Activated naive CD8-positive, alpha-beta T cell treated with anti-CD3 and anti-CD28 coated beads, Interleukin-2, amount 50 U/mL, for 24 hours (primary cell): ENCODE data around the gene LMLN.
"Not testable (repeated sequence)": the region's sequence is repeated elsewhere in the genome, so short reads cannot be mapped to it uniquely, and the experiment has no call there.

Source experiments
- ATAC-seq: fragments of 150-1000 bp; cut with Tn5 transposase; one replicate; pipeline ENCODE4 v1.10.0; 2021
- DNase-seq: peaks from one replicate; pipeline ENCODE4 v3.0.0; 2021
- H3K27ac Mint-ChIP-seq: one replicate; pipeline ENCODE4 v1.8.0; 2021; ENCODE audit warnings: mild to moderate bottlenecking, mixed read lengths
- H3K27me3 Mint-ChIP-seq: one replicate; pipeline ENCODE4 v1.8.0; 2021; ENCODE audit warnings: mixed read lengths
- H3K36me3 Mint-ChIP-seq: one replicate; pipeline ENCODE4 v1.8.0; 2021; ENCODE audit warnings: low read depth, mixed read lengths
- H3K4me1 Mint-ChIP-seq: one replicate; pipeline ENCODE4 v1.8.0; 2021; ENCODE audit warnings: mixed read lengths
- H3K4me3 Mint-ChIP-seq: one replicate; pipeline ENCODE4 v1.8.0; 2021; ENCODE audit warnings: mild to moderate bottlenecking, moderate library complexity, mixed read lengths
- H3K9me3 Mint-ChIP-seq: one replicate; pipeline ENCODE4 v1.8.0; 2021; ENCODE audit warnings: mixed read lengths

Gene LMLN

GRCh38 chr3:197950677-197951061 lies 9.3 kb upstream of the LMLN start:
- H3K4me1 Mint-ChIP-seq = peaks cover 49% of the 10 kb centered on the region
- ATAC-seq (no peak), DNase-seq (no peak)
- H3K27me3 Mint-ChIP-seq = no peaks in the 10 kb centered on the region
- H3K4me3 Mint-ChIP-seq = peak overlapping the region; percentile 97
- no peaks in the 10 kb centered on the region for H3K9me3 Mint-ChIP-seq
- peaks cover 57% of the 10 kb centered on the region for H3K36me3 Mint-ChIP-seq
- peak overlapping the region; percentile 100 for H3K27ac Mint-ChIP-seq

- no peak for ATAC-seq
- peak overlapping the region; percentile 97 for H3K4me3 Mint-ChIP-seq
- no peaks in the 10 kb centered on the region for H3K27me3 Mint-ChIP-seq
- H3K36me3 Mint-ChIP-seq = peaks cover 64% of the 10 kb centered on the region
- H3K4me1 Mint-ChIP-seq = peaks cover 51% of the 10 kb centered on the region
- peak overlapping the region; percentile 100 for H3K27ac Mint-ChIP-seq
- no peak for DNase-seq
- no peaks in the 10 kb centered on the region for H3K9me3 Mint-ChIP-seq
Observed at GRCh38 chr3:197951392-197951990, 8.5 kb upstream of the LMLN start.

GRCh38 chr3:197952440-197952839 lies 7.6 kb upstream of the LMLN start:
- ATAC-seq = no peak
- no peak for DNase-seq
- Mint-ChIP-seq H3K9me3 (no peaks in the 10 kb centered on the region), H3K27ac (peak overlapping the region; percentile 83), H3K4me3 (peak overlapping the region; percentile 97), H3K27me3 (no peaks in the 10 kb centered on the region), H3K36me3 (peaks cover 74% of the 10 kb centered on the region), H3K4me1 (peaks cover 59% of the 10 kb centered on the region)

GRCh38 chr3:197953325-197953724 lies 6.7 kb upstream of the LMLN start:
- H3K4me3 Mint-ChIP-seq = peak overlapping the region; percentile 97
- ATAC-seq (no peak), DNase-seq (no peak)
- H3K27me3 Mint-ChIP-seq = no peaks in the 10 kb centered on the region
- H3K4me1 Mint-ChIP-seq = peaks cover 64% of the 10 kb centered on the region
- H3K9me3 Mint-ChIP-seq = no peaks in the 10 kb centered on the region
- H3K27ac Mint-ChIP-seq = peak overlapping the region; percentile 83
- peaks cover 77% of the 10 kb centered on the region for H3K36me3 Mint-ChIP-seq

- no peak for ATAC-seq
- no peak for DNase-seq
- H3K4me3 Mint-ChIP-seq = peak overlapping the region; percentile 97
- no peaks in the 10 kb centered on the region for H3K27me3 Mint-ChIP-seq
- peaks cover 69% of the 10 kb centered on the region for H3K4me1 Mint-ChIP-seq
- peak overlapping the region; percentile 83 for H3K27ac Mint-ChIP-seq
- H3K36me3 Mint-ChIP-seq = peaks cover 78% of the 10 kb centered on the region
- no peaks in the 10 kb centered on the region for H3K9me3 Mint-ChIP-seq
Observed at GRCh38 chr3:197953881-197954280, 6.1 kb upstream of the LMLN start.

GRCh38 chr3:197955892-197956477 lies 4.0 kb upstream of the LMLN start:
- Mint-ChIP-seq H3K4me1 (peaks cover 71% of the 10 kb centered on the region), H3K36me3 (peaks cover 68% of the 10 kb centered on the region), H3K9me3 (no peaks in the 10 kb centered on the region), H3K27me3 (no peaks in the 10 kb centered on the region), H3K4me3 (no peak overlapping the region), H3K27ac (peak overlapping the region; percentile 46)
- no peak for DNase-seq
- ATAC-seq = no peak

GRCh38 chr3:197956626-197956988 lies 3.4 kb upstream of the LMLN start:
- peaks cover 76% of the 10 kb centered on the region for H3K4me1 Mint-ChIP-seq
- H3K36me3 Mint-ChIP-seq = peaks cover 62% of the 10 kb centered on the region
- H3K27me3 Mint-ChIP-seq = no peaks in the 10 kb centered on the region
- ATAC-seq (no peak), DNase-seq (no peak)
- H3K27ac Mint-ChIP-seq = peak overlapping the region; percentile 2
- no peak overlapping the region for H3K4me3 Mint-ChIP-seq
- no peaks in the 10 kb centered on the region for H3K9me3 Mint-ChIP-seq

- Mint-ChIP-seq H3K4me3 (no peak overlapping the region), H3K27me3 (no peaks in the 10 kb centered on the region), H3K9me3 (no peaks in the 10 kb centered on the region), H3K36me3 (peaks cover 52% of the 10 kb centered on the region), H3K4me1 (peaks cover 79% of the 10 kb centered on the region), H3K27ac (peak overlapping the region; percentile 2)
- DNase-seq (no peak), ATAC-seq (no peak)
Observed at GRCh38 chr3:197957790-197958133, 2.3 kb upstream of the LMLN start.

- DNase-seq (no peak), ATAC-seq (no peak)
- Mint-ChIP-seq H3K4me1 (peaks cover 73% of the 10 kb centered on the region), H3K36me3 (peaks cover 47% of the 10 kb centered on the region), H3K4me3 (peak overlapping the region; percentile 89), H3K27me3 (no peaks in the 10 kb centered on the region), H3K9me3 (no peaks in the 10 kb centered on the region), H3K27ac (peak overlapping the region; percentile 43)
Observed at GRCh38 chr3:197958346-197958745, 1.7 kb upstream of the LMLN start.

GRCh38 chr3:197958848-197959247 lies 1.2 kb upstream of the LMLN start:
- DNase-seq, H3K9me3 Mint-ChIP-seq, ATAC-seq, H3K27me3 Mint-ChIP-seq: not testable (repeated sequence)
- Mint-ChIP-seq H3K4me3 (peak overlapping the region; percentile 89), H3K27ac (peak overlapping the region; percentile 43), H3K4me1 (peaks cover 68% of the 10 kb centered on the region), H3K36me3 (peaks cover 42% of the 10 kb centered on the region)

GRCh38 chr3:197959500-197959890 lies 522 bp upstream of the LMLN start:
- Mint-ChIP-seq H3K27ac (peak overlapping the region; percentile 98), H3K36me3 (peaks cover 35% of the 10 kb centered on the region), H3K9me3 (no peaks in the 10 kb centered on the region), H3K4me3 (peak overlapping the region; percentile 89), H3K27me3 (no peaks in the 10 kb centered on the region), H3K4me1 (peaks cover 62% of the 10 kb centered on the region)
- DNase-seq (no peak), ATAC-seq (no peak)

GRCh38 chr3:197960694-197961581 lies 921 bp downstream of the LMLN start:
- Mint-ChIP-seq H3K9me3 (no peaks in the 10 kb centered on the region), H3K4me3 (peak overlapping the region; percentile 89), H3K27ac (peak overlapping the region; percentile 98), H3K36me3 (peaks cover 21% of the 10 kb centered on the region), H3K27me3 (no peaks in the 10 kb centered on the region), H3K4me1 (peaks cover 53% of the 10 kb centered on the region)
- DNase-seq (peak; percentile 58), ATAC-seq (peak; percentile 65)

GRCh38 chr3:197961582-197961945 lies 1.5 kb downstream of the LMLN start:
- DNase-seq = no peak
- Mint-ChIP-seq H3K9me3 (peaks cover 2% of the 10 kb centered on the region), H3K36me3 (peaks cover 15% of the 10 kb centered on the region), H3K4me1 (peaks cover 53% of the 10 kb centered on the region), H3K27ac (peak overlapping the region; percentile 68), H3K27me3 (no peaks in the 10 kb centered on the region), H3K4me3 (peak overlapping the region; percentile 89)
- ATAC-seq = no peak

- no peaks in the 10 kb centered on the region for H3K27me3 Mint-ChIP-seq
- ATAC-seq = no peak
- DNase-seq = no peak
- no peak overlapping the region for H3K4me3 Mint-ChIP-seq
- H3K9me3 Mint-ChIP-seq = peaks cover 8% of the 10 kb centered on the region
- peaks cover 42% of the 10 kb centered on the region for H3K4me1 Mint-ChIP-seq
- H3K27ac Mint-ChIP-seq = no peak overlapping the region
- peaks cover 10% of the 10 kb centered on the region for H3K36me3 Mint-ChIP-seq
Observed at GRCh38 chr3:197963019-197963637, 3.1 kb downstream of the LMLN start.
